Measurements from ENCODE around the gene LUZP1.

- TF ChIP-seq POLR2A (IDR thresholded peaks at IDR 0.05) = no peak
- no peak for TF ChIP-seq CTCF (IDR thresholded peaks at IDR 0.05)
Measured at GRCh38 chr1:23159963-23160877, 8.4 kb downstream of the LUZP1 start.

Measured in adrenal gland (tissue), 5 donors.